Lung (tissue), 12 donors: ENCODE data around the gene MEF2A. TPM values are rescaled to one million over a fixed set of nuclear protein-coding genes. Genes with fewer than 3 reads are reported as not detected.

ENCODE experiments used
- ATAC-seq: fragments of 200-7000 bp; cut with Tn5 transposase; one replicate; pipeline ENCODE4 v1.9.1; 2020; ENCODE audit warnings: moderate number of reproducible peaks; ENCODE audit not compliant: insufficient read depth, low FRiP score
- DNase-seq, 3 donors: peaks; one replicate each; pipeline ENCODE4 v3.0.0-alpha.2; 2013 to 2017
- H3K27ac ChIP-seq, 2 donors: one replicate each; pipeline ENCODE4 v1.5.1; 2013; ENCODE audit warnings: mild to moderate bottlenecking in 2 of 2, moderate library complexity in 2 of 2, control low read depth in 1 of 2, inconsistent platforms in 1 of 2, low read depth in 1 of 2, low read length in 1 of 2
- H3K27me3 ChIP-seq, 3 donors: one replicate each; pipeline ENCODE4 v1.5.1; 2013; ENCODE audit warnings: low read length in 2 of 3; ENCODE audit not compliant: control insufficient read depth in 3 of 3, insufficient read depth in 3 of 3
- H3K36me3 ChIP-seq, 4 donors: one replicate each; pipeline ENCODE4 v1.5.1; 2013; ENCODE audit warnings: low read length in 4 of 4, mild to moderate bottlenecking in 1 of 4, moderate library complexity in 1 of 4; ENCODE audit not compliant: control insufficient read depth in 4 of 4, insufficient read depth in 4 of 4
- H3K4me1 ChIP-seq, 5 donors: one replicate each; pipeline ENCODE4 v1.5.1; 2013; ENCODE audit warnings: low read length in 5 of 5, mild to moderate bottlenecking in 2 of 5, moderate library complexity in 1 of 5; ENCODE audit not compliant: control insufficient read depth in 5 of 5, insufficient read depth in 5 of 5
- H3K4me3 ChIP-seq: one replicate; pipeline ENCODE4 v1.5.1; 2013; ENCODE audit warnings: mild to moderate bottlenecking, control low read depth, moderate library complexity
- H3K9ac ChIP-seq, 2 donors: one replicate each; pipeline ENCODE4 v1.5.1; 2013; ENCODE audit warnings: low read length in 2 of 2, control low read depth in 1 of 2; ENCODE audit not compliant: insufficient read depth in 1 of 2
- H3K9me3 ChIP-seq, 4 donors: one replicate each; pipeline ENCODE4 v1.5.1; 2013; ENCODE audit warnings: low read length in 3 of 4, mild to moderate bottlenecking in 1 of 4, moderate library complexity in 1 of 4; ENCODE audit not compliant: control insufficient read depth in 4 of 4, insufficient read depth in 3 of 4
- CTCF ChIP-seq: IDR thresholded peaks from 2 replicates; pipeline ENCODE4 v1.5.1; 2012; ENCODE audit warnings: mild to moderate bottlenecking; ENCODE audit errors: control extremely low read depth, extremely low read depth
- WGBS, 2 donors: extraction: QIAGEN DNeasy Blood & Tissue Kit; methylation state at CpG; one replicate each; pipeline ENCODE4 v1.1.7; 2013; 5-methylcytosine and 5-hydroxymethylcytosine counted together
- polyA plus RNA-seq, 2 donors: library from polyadenylated mRNA; stranded (reverse); fragments of 200-250 nt; gene quantifications; one replicate each; pipeline ENCODE4 v1.2.1, GENCODE V29; 2013
- total RNA-seq, 2 donors: library from RNA; depleted of rRNA in 1 of 2; stranded (reverse); fragments of >200 nt in 1 of 2; gene quantifications; one replicate each; pipeline ENCODE4 v1.2.1, GENCODE V29; 2014 to 2021
- donor health status: control.
- donor health status: control.
- donor health status: Bipolar disorder and iron deficiency.
- donor health status: healthy.
- donor health status: DM: yes; HTN: yes; CAD: no.

Gene MEF2A
- total and polyA plus RNA-seq, 4 donors, result 26.0 to 140 (median 48.1) TPM

DNA sequence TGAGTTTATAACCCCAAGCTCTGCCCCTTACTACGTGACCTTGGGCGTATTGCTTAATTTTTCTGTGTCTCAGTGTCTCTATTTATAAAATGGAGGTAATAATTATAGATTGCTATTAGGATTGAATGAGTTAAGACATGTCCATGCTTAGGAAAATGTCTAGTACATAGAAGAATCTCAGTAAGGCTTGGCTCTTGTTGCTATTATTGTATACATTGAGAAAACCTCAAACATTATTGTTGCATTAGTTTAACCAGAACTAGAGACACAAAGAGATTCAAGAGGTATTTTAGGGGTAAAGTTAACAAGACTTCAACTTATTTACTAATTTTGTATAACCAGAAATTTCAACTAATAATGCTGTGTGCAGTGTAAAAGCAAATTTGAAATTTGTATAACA is 66.7 kb downstream of the MEF2A start:
- Histone ChIP-seq H3K9ac (no peak overlapping the region), H3K27ac (peak overlapping the region in 1 of 2 donors; percentile 53), H3K9me3 (no peaks in the 10 kb centered on the region), H3K27me3 (no peaks in the 10 kb centered on the region), H3K36me3 (peaks cover 0 to 11% (median 5%) of the 10 kb centered on the region in 4 donors), H3K4me1 (peaks cover 0 to 22% (median 1%) of the 10 kb centered on the region in 5 donors), H3K4me3 (no peak overlapping the region)
- 84 to 87% methylated on average over 2 of the region's 2 CpGs for WGBS, 2 donors
- no peak for TF ChIP-seq CTCF
- ATAC-seq, result no peak
- no peak for DNase-seq

DNA sequence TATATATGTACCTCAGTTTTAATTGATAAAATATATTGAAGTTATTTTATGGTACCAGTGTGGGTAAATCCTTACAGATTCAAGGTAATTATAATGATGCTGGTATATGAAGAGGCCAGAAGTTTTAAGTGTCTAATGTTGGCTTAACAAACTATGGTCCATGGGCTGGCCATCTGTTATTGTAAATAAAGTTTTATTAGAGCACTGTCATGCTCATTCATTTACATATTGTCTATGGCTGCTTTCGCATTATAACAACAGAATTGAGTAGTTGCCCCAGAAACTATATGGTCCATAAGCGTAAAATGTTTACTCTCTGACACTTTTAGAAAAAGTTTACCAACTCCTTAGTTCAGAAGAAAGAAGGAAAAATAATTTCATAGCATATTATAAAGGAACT is 67.9 kb downstream of the MEF2A start:
- Histone ChIP-seq H3K27me3 (no peaks in the 10 kb centered on the region), H3K4me1 (peaks cover 0 to 22% (median 1%) of the 10 kb centered on the region in 5 donors), H3K9me3 (no peaks in the 10 kb centered on the region), H3K27ac (peak overlapping the region in 1 of 2 donors; percentile 78), H3K36me3 (peaks cover 0 to 11% (median 5%) of the 10 kb centered on the region in 4 donors), H3K4me3 (no peak overlapping the region), H3K9ac (no peak overlapping the region)
- ATAC-seq, result no peak
- 97 to 99% methylated on average over 2 of the region's 2 CpGs for WGBS, 2 donors
- no peak for TF ChIP-seq CTCF
- DNase-seq, result no peak

DNA sequence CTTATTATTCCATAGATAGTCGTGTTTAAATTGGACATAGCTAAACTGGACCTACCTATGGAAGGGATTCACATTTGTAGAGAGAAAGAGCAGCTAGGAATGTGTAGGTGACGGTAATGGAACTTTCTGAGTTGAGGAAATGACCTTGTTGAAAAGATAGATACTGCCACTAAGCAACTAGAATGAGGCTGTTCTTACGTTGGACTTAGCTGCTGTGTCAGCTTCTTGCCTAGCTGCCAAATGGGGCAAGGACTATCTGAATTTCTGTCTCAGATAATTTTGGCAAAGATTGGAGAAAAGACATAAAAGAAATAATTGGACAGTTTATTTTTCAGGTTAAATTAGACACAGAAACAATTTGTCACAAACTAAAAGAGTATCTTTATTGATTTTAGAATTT is 68.8 kb downstream of the MEF2A start:
- Histone ChIP-seq H3K4me3 (no peak overlapping the region), H3K36me3 (peaks cover 0 to 11% (median 5%) of the 10 kb centered on the region in 4 donors), H3K27ac (peak overlapping the region in 1 of 2 donors; percentile 78), H3K9me3 (peaks cover 0 to 2% (median 0%) of the 10 kb centered on the region in 4 donors), H3K4me1 (peaks cover 0 to 22% (median 1%) of the 10 kb centered on the region in 5 donors), H3K9ac (no peak overlapping the region), H3K27me3 (no peaks in the 10 kb centered on the region)
- no peak for TF ChIP-seq CTCF
- WGBS, 2 donors, result 78 to 88% methylated on average over 3 of the region's 3 CpGs
- ATAC-seq (no peak), DNase-seq (peak in 1 of 3 donors; percentile 40)

DNA sequence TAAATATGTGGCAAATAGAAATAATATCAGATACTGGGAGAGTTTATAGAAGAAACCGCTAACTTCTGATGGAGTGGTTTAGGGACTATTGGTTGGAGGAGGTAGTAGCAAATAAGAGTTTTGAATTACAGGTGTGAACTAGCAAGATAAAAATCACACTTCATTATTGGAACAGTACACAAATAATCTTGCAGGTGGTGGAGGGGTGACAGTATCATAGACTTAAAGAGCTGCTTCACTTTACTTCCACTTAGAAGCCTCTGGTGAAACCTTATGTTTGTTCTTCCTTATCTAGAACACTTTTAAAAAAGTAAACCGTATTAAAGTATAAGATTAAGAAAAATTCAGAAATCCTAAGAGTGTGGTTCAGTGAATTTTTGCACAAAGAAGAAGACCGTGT is 69.4 kb downstream of the MEF2A start:
- Histone ChIP-seq H3K4me3 (no peak overlapping the region), H3K9ac (no peak overlapping the region), H3K27ac (no peak overlapping the region), H3K36me3 (peaks cover 0 to 11% (median 5%) of the 10 kb centered on the region in 4 donors), H3K9me3 (peaks cover 0 to 2% (median 0%) of the 10 kb centered on the region in 4 donors), H3K4me1 (peaks cover 0 to 19% (median 1%) of the 10 kb centered on the region in 5 donors), H3K27me3 (no peaks in the 10 kb centered on the region)
- ATAC-seq (no peak), DNase-seq (no peak)
- no peak for TF ChIP-seq CTCF
- 82 to 91% methylated on average over 3 of the region's 3 CpGs for WGBS, 2 donors
